Panc1 (cell line): ENCODE results near the gene WNT1. TPM values are rescaled to one million over a fixed set of nuclear protein-coding genes. Genes with fewer than 3 reads are reported as not detected.

Experiments
- ATAC-seq: fragments of 200-7000 bp; cut with Tn5 transposase; 2 replicates; pipeline ENCODE4 v1.9.1; 2020; ENCODE audit warnings: mild to moderate bottlenecking, moderate library complexity
- BruUV-seq: library from RNA; stranded (reverse); fragments of 400-500 nt; replicated peaks from 2 replicates; lab custom pipeline; 2021; lab: Mats Ljungman, UMichigan
- CTCF ChIA-PET: fragments of 300-600 bp; sonication (Branson Sonifier 250); formaldehyde crosslinking; loops from one replicate; lab custom pipeline; 2022; ENCODE audit warnings: antibody characterized with exemption; lab: Charles Lee
- POLR2A ChIA-PET: fragments of 300-600 bp; sonication (Branson Sonifier 250); formaldehyde crosslinking; loops from one replicate; lab custom pipeline; 2022; ENCODE audit warnings: antibody characterized with exemption; lab: Charles Lee
- DNase-seq: peaks from one replicate; pipeline ENCODE4 v3.0.0-alpha.2; 2010; ENCODE audit warnings: low read depth, low spot score
- H3K27ac ChIP-seq: 2 replicates; pipeline ENCODE4 v1.5.1; 2011; ENCODE audit warnings: mild to moderate bottlenecking, low read length, inconsistent platforms
- H3K27me3 ChIP-seq: fragments of 200-500 bp; sonication (Bioruptor generic); 2 replicates; pipeline ENCODE4 v1.6.0; 2014; ENCODE audit warnings: low read length, inconsistent platforms; ENCODE audit not compliant: control insufficient read depth, insufficient read depth
- H3K36me3 ChIP-seq: fragments of 200-500 bp; sonication (Bioruptor generic); 2 replicates; pipeline ENCODE4 v1.5.1; 2014; ENCODE audit warnings: inconsistent platforms, mild to moderate bottlenecking, low read length, moderate library complexity; ENCODE audit not compliant: control insufficient read depth, insufficient read depth
- H3K4me1 ChIP-seq: 2 replicates; pipeline ENCODE4 v1.5.1; 2011; ENCODE audit warnings: inconsistent platforms, mild to moderate bottlenecking, low read length, moderate library complexity; ENCODE audit not compliant: control insufficient read depth, insufficient read depth
- H3K4me3 ChIP-seq, 2 experiments: 2 replicates each; pipeline ENCODE4 v1.5.1; 2011 to 2012; ENCODE audit warnings: low read depth in 2 of 2, low read length in 2 of 2, mild to moderate bottlenecking in 2 of 2, inconsistent platforms in 1 of 2, moderate library complexity in 1 of 2
- H3K9me3 ChIP-seq: fragments of 200-500 bp; sonication (Bioruptor generic); 2 replicates; pipeline ENCODE4 v1.5.1; 2014; ENCODE audit warnings: low read depth, mild to moderate bottlenecking, inconsistent platforms, low read length, moderate library complexity; ENCODE audit not compliant: control insufficient read depth, insufficient read depth
- POLR2AphosphoS5 ChIP-seq: IDR thresholded peaks from 2 replicates; pipeline ENCODE4 v1.6.1; 2012; ENCODE audit warnings: mild to moderate bottlenecking, low read depth, low read length, moderate library complexity
- SIN3A ChIP-seq: IDR thresholded peaks from 2 replicates; pipeline ENCODE4 v1.6.1; 2012; ENCODE audit warnings: low read depth, mild to moderate bottlenecking, low read length, moderate library complexity, borderline replicate concordance; ENCODE audit not compliant: insufficient read depth
- TCF7L2 ChIP-seq: IDR thresholded peaks from 2 replicates; pipeline ENCODE4 v1.6.1; 2011; ENCODE audit warnings: mild to moderate bottlenecking, low read depth, low read length, inconsistent platforms
- in situ Hi-C: cut with HindIII; loops from 2 replicates; pipeline ENCODE4 v1.10.0; 2016; ENCODE audit warnings: low sequenced_read_pairs, low pct_unique_long_range_greater_than_20kb
- intact Hi-C: fragments of 100-400 bp; cut with micrococcal nuclease; formaldehyde crosslinking; loops from one replicate; pipeline ENCODE4 v1.10.0; 2022; ENCODE audit not compliant: unreplicated experiment
- total RNA-seq: library from RNA; stranded (reverse); gene quantifications from one replicate; pipeline ENCODE4 v1.2.1, GENCODE V29; 2021; ENCODE audit not compliant: unreplicated experiment
- TF ChIP-seq, protein P1 (sequence below), 2 experiments: IDR thresholded peaks; 2 replicates each; pipeline ENCODE4 v1.6.1; 2011 to 2012; ENCODE audit warnings: low read depth in 2 of 2, control low read depth in 1 of 2, low read length in 1 of 2, mild to moderate bottlenecking in 1 of 2, moderate library complexity in 1 of 2; ENCODE audit not compliant: insufficient read depth in 1 of 2
- TF ChIP-seq, protein P2 (sequence below): fragments of 450-650 bp; IDR thresholded peaks from 2 replicates; pipeline ENCODE4 v1.5.1; 2017; ENCODE audit warnings: mild to moderate bottlenecking

Gene WNT1
- total RNA-seq, 1 experiment from 2014 or later, result not detected

DNA sequence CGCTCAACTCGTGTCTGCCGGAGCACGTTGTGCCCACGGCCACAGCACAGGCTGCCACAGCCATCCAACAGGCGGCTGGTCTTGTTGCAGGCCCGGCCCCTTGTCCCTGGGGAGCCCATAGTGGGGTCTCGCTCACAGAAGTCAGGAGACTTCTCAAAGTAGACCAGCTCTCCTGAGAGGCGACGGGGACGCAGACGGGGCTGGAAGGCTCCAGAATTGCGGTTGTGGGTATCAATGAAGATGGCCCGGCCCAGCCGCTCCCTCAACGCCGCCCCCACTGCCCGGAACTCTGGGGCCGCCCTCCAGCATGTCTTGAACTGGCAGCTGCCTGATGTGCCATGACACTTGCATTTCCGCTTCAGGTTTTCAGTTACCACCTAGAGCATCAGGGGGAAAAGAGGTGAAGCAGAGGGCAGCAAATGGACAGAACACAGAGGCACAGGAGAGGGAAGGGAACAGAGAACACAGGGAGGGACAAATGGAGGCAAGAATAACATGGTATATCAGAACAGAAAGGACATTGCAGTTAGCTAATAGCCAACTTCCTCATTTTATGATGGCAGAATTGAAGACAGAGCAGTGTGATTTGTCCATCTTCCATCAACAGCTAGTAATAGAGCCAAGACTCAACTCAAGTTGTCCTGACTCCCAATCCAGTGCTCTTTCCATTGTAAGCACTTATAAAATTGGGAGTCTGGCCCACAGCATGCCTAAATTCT is 11.8 kb upstream of the WNT1 start:
- no peak for DNase-seq
- H3K27ac ChIP-seq, result no peak overlapping the region
- H3K27me3 ChIP-seq, result no peaks in the 10 kb centered on the region
- intact Hi-C loops (no loop called here), in situ Hi-C loops (no loop called here)
- no peaks in the 10 kb centered on the region for H3K36me3 ChIP-seq
- no TSS peak for BruUV-seq
- no peak for TF ChIP-seq SIN3A
- TF ChIP-seq POLR2AphosphoS5, result no peak
- TF ChIP-seq, protein P1, sequence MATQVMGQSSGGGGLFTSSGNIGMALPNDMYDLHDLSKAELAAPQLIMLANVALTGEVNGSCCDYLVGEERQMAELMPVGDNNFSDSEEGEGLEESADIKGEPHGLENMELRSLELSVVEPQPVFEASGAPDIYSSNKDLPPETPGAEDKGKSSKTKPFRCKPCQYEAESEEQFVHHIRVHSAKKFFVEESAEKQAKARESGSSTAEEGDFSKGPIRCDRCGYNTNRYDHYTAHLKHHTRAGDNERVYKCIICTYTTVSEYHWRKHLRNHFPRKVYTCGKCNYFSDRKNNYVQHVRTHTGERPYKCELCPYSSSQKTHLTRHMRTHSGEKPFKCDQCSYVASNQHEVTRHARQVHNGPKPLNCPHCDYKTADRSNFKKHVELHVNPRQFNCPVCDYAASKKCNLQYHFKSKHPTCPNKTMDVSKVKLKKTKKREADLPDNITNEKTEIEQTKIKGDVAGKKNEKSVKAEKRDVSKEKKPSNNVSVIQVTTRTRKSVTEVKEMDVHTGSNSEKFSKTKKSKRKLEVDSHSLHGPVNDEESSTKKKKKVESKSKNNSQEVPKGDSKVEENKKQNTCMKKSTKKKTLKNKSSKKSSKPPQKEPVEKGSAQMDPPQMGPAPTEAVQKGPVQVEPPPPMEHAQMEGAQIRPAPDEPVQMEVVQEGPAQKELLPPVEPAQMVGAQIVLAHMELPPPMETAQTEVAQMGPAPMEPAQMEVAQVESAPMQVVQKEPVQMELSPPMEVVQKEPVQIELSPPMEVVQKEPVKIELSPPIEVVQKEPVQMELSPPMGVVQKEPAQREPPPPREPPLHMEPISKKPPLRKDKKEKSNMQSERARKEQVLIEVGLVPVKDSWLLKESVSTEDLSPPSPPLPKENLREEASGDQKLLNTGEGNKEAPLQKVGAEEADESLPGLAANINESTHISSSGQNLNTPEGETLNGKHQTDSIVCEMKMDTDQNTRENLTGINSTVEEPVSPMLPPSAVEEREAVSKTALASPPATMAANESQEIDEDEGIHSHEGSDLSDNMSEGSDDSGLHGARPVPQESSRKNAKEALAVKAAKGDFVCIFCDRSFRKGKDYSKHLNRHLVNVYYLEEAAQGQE (IDR thresholded peaks at IDR 0.05; ENCODE audit: insufficient read depth in 1 of 2, low read depth in 2 of 2, low read length in 1 of 2), result no peak
- TF ChIP-seq, protein P2, sequence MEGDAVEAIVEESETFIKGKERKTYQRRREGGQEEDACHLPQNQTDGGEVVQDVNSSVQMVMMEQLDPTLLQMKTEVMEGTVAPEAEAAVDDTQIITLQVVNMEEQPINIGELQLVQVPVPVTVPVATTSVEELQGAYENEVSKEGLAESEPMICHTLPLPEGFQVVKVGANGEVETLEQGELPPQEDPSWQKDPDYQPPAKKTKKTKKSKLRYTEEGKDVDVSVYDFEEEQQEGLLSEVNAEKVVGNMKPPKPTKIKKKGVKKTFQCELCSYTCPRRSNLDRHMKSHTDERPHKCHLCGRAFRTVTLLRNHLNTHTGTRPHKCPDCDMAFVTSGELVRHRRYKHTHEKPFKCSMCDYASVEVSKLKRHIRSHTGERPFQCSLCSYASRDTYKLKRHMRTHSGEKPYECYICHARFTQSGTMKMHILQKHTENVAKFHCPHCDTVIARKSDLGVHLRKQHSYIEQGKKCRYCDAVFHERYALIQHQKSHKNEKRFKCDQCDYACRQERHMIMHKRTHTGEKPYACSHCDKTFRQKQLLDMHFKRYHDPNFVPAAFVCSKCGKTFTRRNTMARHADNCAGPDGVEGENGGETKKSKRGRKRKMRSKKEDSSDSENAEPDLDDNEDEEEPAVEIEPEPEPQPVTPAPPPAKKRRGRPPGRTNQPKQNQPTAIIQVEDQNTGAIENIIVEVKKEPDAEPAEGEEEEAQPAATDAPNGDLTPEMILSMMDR, result no peak
- TF ChIP-seq TCF7L2, result no peak
- no peak for ATAC-seq
- H3K9me3 ChIP-seq, result no peaks in the 10 kb centered on the region
- no peak overlapping the region for H3K4me3 ChIP-seq
- H3K4me1 ChIP-seq, result peaks cover 20% of the 10 kb centered on the region
- ChIA-PET POLR2A (interaction anchor here (0.7 kb wide), 1 partner anchor 43 kb away, joined by 3 read pairs; no protein-coding TSS in a partner anchor), CTCF (no interaction called here)

DNA sequence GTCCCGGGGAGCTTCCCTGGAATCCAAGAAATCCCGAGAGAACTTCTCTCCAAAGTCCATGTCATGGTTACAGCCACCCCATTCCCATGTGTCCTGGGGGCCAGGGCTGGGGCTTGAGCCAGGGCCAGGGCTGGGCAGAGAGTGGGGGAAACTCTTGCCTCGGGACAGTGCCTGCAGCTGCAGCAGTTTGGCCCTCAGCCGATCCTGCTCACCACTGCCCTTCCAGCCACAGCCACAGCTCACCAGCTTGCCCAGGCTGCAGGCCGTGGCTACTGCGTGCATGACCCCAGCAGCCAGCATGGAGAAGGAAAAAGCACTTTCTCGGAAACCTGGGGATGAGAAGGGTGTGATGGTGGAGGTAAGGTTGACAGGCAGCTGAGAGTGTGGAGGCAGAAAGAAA is 10.1 kb upstream of the WNT1 start:
- no peak overlapping the region for H3K4me3 ChIP-seq
- in situ Hi-C loops, result no loop called here
- BruUV-seq, result no TSS peak
- no peaks in the 10 kb centered on the region for H3K9me3 ChIP-seq
- DNase-seq, result no peak
- H3K27ac ChIP-seq, result peak overlapping the region; percentile 57; the same call in 1 of the 2 replicates
- TF ChIP-seq, protein P2, result no peak
- TF ChIP-seq, protein P1 (IDR thresholded peaks at IDR 0.05; ENCODE audit: insufficient read depth in 1 of 2, low read depth in 2 of 2, low read length in 1 of 2), result no peak
- TF ChIP-seq POLR2AphosphoS5, result no peak
- TF ChIP-seq TCF7L2, result no peak
- no peak for TF ChIP-seq SIN3A
- POLR2A ChIA-PET, result interaction anchor here (1.4 kb wide), 1 partner anchor 11 kb away, joined by 8 read pairs; the partner anchor contains the start of gene ARF3
- intact Hi-C loops, result no loop called here
- H3K27me3 ChIP-seq, result no peaks in the 10 kb centered on the region
- CTCF ChIA-PET, result interaction anchor here (0.6 kb wide), 1 partner anchor 115 kb away, joined by 6 read pairs; no protein-coding TSS in a partner anchor
- H3K4me1 ChIP-seq, result peaks cover 20% of the 10 kb centered on the region
- ATAC-seq, result no peak
- H3K36me3 ChIP-seq, result no peaks in the 10 kb centered on the region
